ENCODE data around the gene MYO3B. TPM values are rescaled to one million over a fixed set of nuclear protein-coding genes. Genes with fewer than 3 reads are reported as not detected.

MYO3B gene
- total RNA-seq, 1 donor from 2014 or later: 27.3 TPM

- Histone ChIP-seq H3K4me2 (no peak overlapping the region), H3K9me3 (ENCODE audit: low read depth) (no peaks in the 10 kb centered on the region), H3F3A (ENCODE audit: low read depth) (no peaks in the 10 kb centered on the region), H3K4me3 (no peak overlapping the region), H3K27me3 (no peaks in the 10 kb centered on the region), H4K20me1 (ENCODE audit: low read depth) (no peaks in the 10 kb centered on the region), H3K9ac (no peak overlapping the region), H3K4me1 (peaks cover 4% of the 10 kb centered on the region), H3K27ac (no peak overlapping the region), H3K79me2 (ENCODE audit: low read depth) (no peaks in the 10 kb centered on the region), H2AFZ (replicated peaks) (no peak overlapping the region), H3K36me3 (no peaks in the 10 kb centered on the region)
- no peak for DNase-seq (ENCODE audit: low spot score)
- TF ChIP-seq EZH2phosphoT487 (IDR thresholded peaks at IDR 0.05) (no peak), EZH2 (IDR thresholded peaks at IDR 0.05) (no peak)
- TF ChIP-seq, protein P1, sequence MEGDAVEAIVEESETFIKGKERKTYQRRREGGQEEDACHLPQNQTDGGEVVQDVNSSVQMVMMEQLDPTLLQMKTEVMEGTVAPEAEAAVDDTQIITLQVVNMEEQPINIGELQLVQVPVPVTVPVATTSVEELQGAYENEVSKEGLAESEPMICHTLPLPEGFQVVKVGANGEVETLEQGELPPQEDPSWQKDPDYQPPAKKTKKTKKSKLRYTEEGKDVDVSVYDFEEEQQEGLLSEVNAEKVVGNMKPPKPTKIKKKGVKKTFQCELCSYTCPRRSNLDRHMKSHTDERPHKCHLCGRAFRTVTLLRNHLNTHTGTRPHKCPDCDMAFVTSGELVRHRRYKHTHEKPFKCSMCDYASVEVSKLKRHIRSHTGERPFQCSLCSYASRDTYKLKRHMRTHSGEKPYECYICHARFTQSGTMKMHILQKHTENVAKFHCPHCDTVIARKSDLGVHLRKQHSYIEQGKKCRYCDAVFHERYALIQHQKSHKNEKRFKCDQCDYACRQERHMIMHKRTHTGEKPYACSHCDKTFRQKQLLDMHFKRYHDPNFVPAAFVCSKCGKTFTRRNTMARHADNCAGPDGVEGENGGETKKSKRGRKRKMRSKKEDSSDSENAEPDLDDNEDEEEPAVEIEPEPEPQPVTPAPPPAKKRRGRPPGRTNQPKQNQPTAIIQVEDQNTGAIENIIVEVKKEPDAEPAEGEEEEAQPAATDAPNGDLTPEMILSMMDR (IDR thresholded peaks at IDR 0.05): no peak
- Mint-ChIP-seq H3K27ac (no peak overlapping the region), H3K4me1 (peaks cover 8% of the 10 kb centered on the region), H3K9me3 (peaks cover 4% of the 10 kb centered on the region), H3K36me3 (peaks cover 6% of the 10 kb centered on the region), H3K27me3 (ENCODE audit: insufficient read depth, low read depth) (no peaks in the 10 kb centered on the region), H3K4me3 (no peak overlapping the region)
Observed at GRCh38 chr2:170488807-170489206, 310.9 kb downstream of the MYO3B start.

DNA sequence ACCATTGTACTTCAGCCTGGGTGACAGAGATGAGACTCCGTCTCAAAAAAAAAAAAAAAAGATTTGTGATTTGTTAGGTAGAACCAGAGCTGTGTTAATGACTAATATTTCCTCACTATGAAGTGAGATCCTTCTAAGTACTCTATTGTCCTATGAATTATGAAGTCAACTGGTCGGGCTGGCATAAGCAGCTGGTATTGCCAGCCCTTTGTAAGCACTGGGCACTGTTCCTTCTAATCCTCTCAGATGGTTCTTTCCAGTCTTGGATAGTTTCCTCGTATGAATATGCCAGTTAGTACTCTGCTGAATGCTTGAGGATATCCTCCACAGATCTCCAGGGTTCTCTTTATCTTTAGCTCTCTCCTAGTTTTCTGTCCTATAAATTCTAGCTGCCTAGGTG is 314.1 kb downstream of the MYO3B start:
- peaks cover 4% of the 10 kb centered on the region for H3K9me3 Mint-ChIP-seq
- DNase-seq (ENCODE audit: low spot score): no peak
- H3K36me3 Mint-ChIP-seq: peaks cover 4% of the 10 kb centered on the region
- no peaks in the 10 kb centered on the region for H3K4me1 ChIP-seq
- H4K20me1 ChIP-seq (ENCODE audit: low read depth): no peaks in the 10 kb centered on the region
- peaks cover 9% of the 10 kb centered on the region for H3K4me1 Mint-ChIP-seq
- H3K9ac ChIP-seq: no peak overlapping the region
- no peaks in the 10 kb centered on the region for H3F3A ChIP-seq (ENCODE audit: low read depth)
- TF ChIP-seq, protein P1 (IDR thresholded peaks at IDR 0.05): no peak
- no peak for TF ChIP-seq EZH2 (IDR thresholded peaks at IDR 0.05)
- no peak for TF ChIP-seq EZH2phosphoT487 (IDR thresholded peaks at IDR 0.05)
- H3K27me3 Mint-ChIP-seq (ENCODE audit: insufficient read depth, low read depth): no peaks in the 10 kb centered on the region
- no peak overlapping the region for H3K27ac Mint-ChIP-seq
- no peak overlapping the region for H3K4me2 ChIP-seq
- no peak overlapping the region for H3K4me3 ChIP-seq
- H3K36me3 ChIP-seq: no peaks in the 10 kb centered on the region
- no peaks in the 10 kb centered on the region for H3K79me2 ChIP-seq (ENCODE audit: low read depth)
- H2AFZ ChIP-seq (replicated peaks): no peak overlapping the region
- H3K9me3 ChIP-seq (ENCODE audit: low read depth): no peaks in the 10 kb centered on the region
- H3K27ac ChIP-seq: no peak overlapping the region
- no peaks in the 10 kb centered on the region for H3K27me3 ChIP-seq
- H3K4me3 Mint-ChIP-seq: no peak overlapping the region

- TF ChIP-seq, protein P1 (IDR thresholded peaks at IDR 0.05): no peak
- TF ChIP-seq EZH2phosphoT487 (IDR thresholded peaks at IDR 0.05) (no peak), EZH2 (IDR thresholded peaks at IDR 0.05) (no peak)
- Histone ChIP-seq H3K4me3 (no peak overlapping the region), H3K27me3 (no peaks in the 10 kb centered on the region), H2AFZ (replicated peaks) (no peak overlapping the region), H3K4me1 (peaks cover 7% of the 10 kb centered on the region), H3K36me3 (no peaks in the 10 kb centered on the region), H3F3A (ENCODE audit: low read depth) (no peaks in the 10 kb centered on the region), H3K9ac (no peak overlapping the region), H3K4me2 (no peak overlapping the region), H3K79me2 (ENCODE audit: low read depth) (no peaks in the 10 kb centered on the region), H3K27ac (no peak overlapping the region), H4K20me1 (ENCODE audit: low read depth) (no peaks in the 10 kb centered on the region), H3K9me3 (ENCODE audit: low read depth) (no peaks in the 10 kb centered on the region)
- Mint-ChIP-seq H3K27ac (no peak overlapping the region), H3K27me3 (ENCODE audit: insufficient read depth, low read depth) (no peaks in the 10 kb centered on the region), H3K4me1 (peaks cover 9% of the 10 kb centered on the region), H3K9me3 (peaks cover 4% of the 10 kb centered on the region), H3K36me3 (peaks cover 4% of the 10 kb centered on the region), H3K4me3 (no peak overlapping the region)
- no peak for DNase-seq (ENCODE audit: low spot score)
Observed at GRCh38 chr2:170493426-170494097, 315.6 kb downstream of the MYO3B start.
